Measurements from ENCODE around the gene RBM19. TPM values are rescaled to one million over a fixed set of nuclear protein-coding genes. Genes with fewer than 3 reads are reported as not detected.
"Not testable (repeated sequence)": the region's sequence is repeated elsewhere in the genome, so short reads cannot be mapped to it uniquely, and the experiment has no call there.

The RBM19 gene
- total and polyA plus RNA-seq, 4 donors: 17.9 to 33.6 (median 21.9) TPM

DNA sequence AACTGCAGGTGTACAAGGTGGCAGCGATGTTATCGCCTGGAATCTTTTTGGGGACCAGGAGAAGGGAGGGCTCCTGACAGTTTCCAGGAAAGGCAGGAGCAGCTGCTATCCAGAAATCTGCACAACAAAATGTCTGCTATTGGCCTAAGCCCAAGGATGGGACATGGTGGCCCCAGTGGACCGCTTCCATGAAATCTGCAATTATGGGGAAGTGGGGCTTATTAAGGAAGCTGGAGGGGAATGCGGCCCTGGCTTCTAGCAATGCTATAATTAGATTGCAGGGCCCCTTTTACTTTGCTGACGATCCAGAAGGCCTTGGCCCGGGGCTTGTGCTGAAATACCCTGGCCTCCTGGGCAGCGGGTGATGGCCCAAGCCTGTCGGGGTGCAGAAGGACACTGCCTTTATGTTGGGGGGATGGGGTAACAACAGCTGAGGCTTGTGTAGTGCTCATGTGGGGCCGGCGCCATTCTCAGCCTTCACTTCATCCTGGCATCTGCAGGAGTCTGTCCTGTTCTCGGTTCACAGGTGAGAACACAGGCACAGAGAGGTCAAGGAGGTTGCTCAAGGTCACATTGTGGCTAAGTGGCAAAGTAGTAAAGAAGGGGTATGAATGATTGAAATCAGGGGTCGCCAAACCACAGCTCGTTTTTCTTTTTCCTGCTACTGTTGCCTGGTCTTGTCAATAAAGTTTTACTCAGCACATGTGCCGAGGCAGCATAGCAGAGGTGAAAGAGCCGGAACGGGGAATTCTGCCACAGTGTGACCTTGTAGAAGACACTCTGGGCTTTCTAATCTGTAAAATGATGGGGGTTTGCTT is 153.5 kb downstream of the RBM19 start:
- Histone ChIP-seq H3K4me3 (no peak overlapping the region), H3K4me1 (ENCODE audit: control insufficient read depth in 5 of 5, insufficient read depth in 5 of 5, low read length in 5 of 5) (peaks cover 0 to 4% (median 0%) of the 10 kb centered on the region in 5 donors), H3K27me3 (ENCODE audit: control insufficient read depth in 3 of 3, insufficient read depth in 3 of 3, low read length in 2 of 3) (no peaks in the 10 kb centered on the region), H3K9me3 (ENCODE audit: control insufficient read depth in 4 of 4, insufficient read depth in 3 of 4, low read length in 3 of 4) (peaks cover 0 to 16% (median 0%) of the 10 kb centered on the region in 4 donors), H3K36me3 (ENCODE audit: control insufficient read depth in 4 of 4, insufficient read depth in 4 of 4, low read length in 4 of 4) (peaks cover 0 to 6% (median 0%) of the 10 kb centered on the region in 4 donors), H3K9ac (ENCODE audit: insufficient read depth in 1 of 2, low read length in 2 of 2) (no peak overlapping the region), H3K27ac (ENCODE audit: low read depth in 1 of 2, low read length in 1 of 2) (no peak overlapping the region)
- TF ChIP-seq, protein P1, sequence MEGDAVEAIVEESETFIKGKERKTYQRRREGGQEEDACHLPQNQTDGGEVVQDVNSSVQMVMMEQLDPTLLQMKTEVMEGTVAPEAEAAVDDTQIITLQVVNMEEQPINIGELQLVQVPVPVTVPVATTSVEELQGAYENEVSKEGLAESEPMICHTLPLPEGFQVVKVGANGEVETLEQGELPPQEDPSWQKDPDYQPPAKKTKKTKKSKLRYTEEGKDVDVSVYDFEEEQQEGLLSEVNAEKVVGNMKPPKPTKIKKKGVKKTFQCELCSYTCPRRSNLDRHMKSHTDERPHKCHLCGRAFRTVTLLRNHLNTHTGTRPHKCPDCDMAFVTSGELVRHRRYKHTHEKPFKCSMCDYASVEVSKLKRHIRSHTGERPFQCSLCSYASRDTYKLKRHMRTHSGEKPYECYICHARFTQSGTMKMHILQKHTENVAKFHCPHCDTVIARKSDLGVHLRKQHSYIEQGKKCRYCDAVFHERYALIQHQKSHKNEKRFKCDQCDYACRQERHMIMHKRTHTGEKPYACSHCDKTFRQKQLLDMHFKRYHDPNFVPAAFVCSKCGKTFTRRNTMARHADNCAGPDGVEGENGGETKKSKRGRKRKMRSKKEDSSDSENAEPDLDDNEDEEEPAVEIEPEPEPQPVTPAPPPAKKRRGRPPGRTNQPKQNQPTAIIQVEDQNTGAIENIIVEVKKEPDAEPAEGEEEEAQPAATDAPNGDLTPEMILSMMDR (IDR thresholded peaks at IDR 0.05; ENCODE audit: control extremely low read depth, extremely low read depth): no peak
- 85 to 87% methylated on average over 16 of the region's 16 CpGs for WGBS, 2 donors
- no peak for DNase-seq
- ATAC-seq (ENCODE audit: insufficient read depth, low FRiP score): no peak

DNA sequence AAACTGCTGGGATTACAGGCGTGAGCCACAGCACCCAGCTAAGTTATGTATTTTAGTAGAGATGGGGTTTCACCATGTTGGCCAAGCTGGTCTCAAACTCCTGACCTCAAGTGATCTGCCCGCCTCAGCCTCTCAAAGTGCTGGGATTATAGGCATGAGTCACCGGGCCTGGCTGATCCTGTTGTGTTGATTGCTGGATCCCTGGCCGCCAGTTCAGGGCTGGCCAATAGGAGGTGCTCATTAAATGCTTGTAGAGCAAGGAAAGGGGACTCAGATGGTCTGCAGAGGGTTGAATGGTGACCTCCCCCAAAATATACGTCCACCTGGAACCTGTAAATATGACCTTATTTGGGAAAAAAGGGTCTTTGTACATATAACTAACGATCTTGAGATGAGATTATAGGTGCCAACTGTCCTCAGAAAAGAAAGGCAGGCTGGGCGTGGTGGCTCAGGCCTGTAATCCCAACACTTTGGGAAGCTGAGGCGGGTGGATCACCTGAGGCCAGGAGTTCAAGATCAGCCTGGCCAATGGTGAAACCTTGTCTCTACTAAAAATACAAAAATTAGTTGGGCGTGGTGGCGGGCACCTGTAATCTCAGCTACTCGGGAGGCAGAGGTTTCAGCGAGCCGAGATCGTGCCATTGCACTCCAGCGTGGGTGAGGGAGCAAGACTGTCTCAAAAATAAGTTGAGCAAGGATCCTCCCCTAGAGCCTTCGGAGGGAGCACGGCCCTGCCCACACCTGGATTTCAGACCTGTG is 156.5 kb downstream of the RBM19 start:
- 92 to 94% methylated on average over 17 of the region's 17 CpGs for WGBS, 2 donors
- peaks cover 0 to 19% (median 2%) of the 10 kb centered on the region in 4 donors for H3K9me3 ChIP-seq (ENCODE audit: control insufficient read depth in 4 of 4, insufficient read depth in 3 of 4, low read length in 3 of 4)
- ATAC-seq (ENCODE audit: insufficient read depth, low FRiP score); H3K4me3 ChIP-seq; DNase-seq; H3K36me3 ChIP-seq (ENCODE audit: control insufficient read depth in 4 of 4, insufficient read depth in 4 of 4, low read length in 4 of 4); H3K27me3 ChIP-seq (ENCODE audit: control insufficient read depth in 3 of 3, insufficient read depth in 3 of 3, low read length in 2 of 3); H3K4me1 ChIP-seq (ENCODE audit: control insufficient read depth in 5 of 5, insufficient read depth in 5 of 5, low read length in 5 of 5); H3K27ac ChIP-seq (ENCODE audit: low read depth in 1 of 2, low read length in 1 of 2); H3K9ac ChIP-seq (ENCODE audit: insufficient read depth in 1 of 2, low read length in 2 of 2): not testable (repeated sequence)

DNA sequence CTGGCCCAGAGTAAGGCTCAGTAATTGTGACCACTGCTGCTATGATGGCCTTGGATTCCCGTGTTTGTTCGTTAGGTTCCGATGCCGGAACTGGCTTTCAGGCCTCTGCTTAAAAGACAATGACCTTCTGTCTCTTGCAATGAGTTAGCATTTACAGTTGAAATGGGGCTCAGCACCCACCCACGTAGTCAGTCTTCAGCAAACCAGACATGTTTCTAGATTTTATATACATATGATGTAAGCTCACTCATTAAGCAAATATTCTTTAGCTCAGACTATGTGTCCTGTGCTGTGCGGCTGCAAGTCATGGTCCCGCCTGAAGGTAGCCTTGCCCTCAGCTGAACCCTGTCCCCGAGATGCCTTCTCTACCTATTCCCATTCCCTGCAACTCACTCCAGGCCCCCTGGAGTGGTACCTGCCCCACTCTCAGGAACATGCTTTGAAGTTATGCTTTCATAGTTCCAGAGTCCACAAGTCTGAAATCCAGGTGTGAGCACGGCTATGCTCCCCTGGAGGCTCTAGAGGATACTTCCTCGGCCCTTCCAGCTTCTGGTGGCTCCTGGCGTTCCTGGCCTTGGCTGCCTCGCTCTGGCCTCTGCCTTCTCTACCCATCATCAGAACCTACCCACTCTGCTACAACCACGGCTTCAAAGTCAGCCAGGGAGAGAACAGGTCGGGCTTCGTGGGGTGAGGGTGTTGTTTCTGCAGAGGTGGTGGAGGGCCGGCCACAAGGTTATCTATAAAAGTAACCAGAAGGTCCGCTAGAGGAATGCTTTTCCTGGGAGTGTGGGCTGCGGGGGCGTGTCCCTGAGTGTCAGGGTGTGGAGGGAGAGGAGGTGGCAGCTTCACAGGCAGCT is 157.8 kb downstream of the RBM19 start:
- Histone ChIP-seq H3K9me3 (ENCODE audit: control insufficient read depth in 4 of 4, insufficient read depth in 3 of 4, low read length in 3 of 4) (peaks cover 0 to 19% (median 2%) of the 10 kb centered on the region in 4 donors), H3K4me3 (no peak overlapping the region), H3K27ac (ENCODE audit: low read depth in 1 of 2, low read length in 1 of 2) (no peak overlapping the region), H3K9ac (ENCODE audit: insufficient read depth in 1 of 2, low read length in 2 of 2) (no peak overlapping the region), H3K27me3 (ENCODE audit: control insufficient read depth in 3 of 3, insufficient read depth in 3 of 3, low read length in 2 of 3) (no peaks in the 10 kb centered on the region), H3K36me3 (ENCODE audit: control insufficient read depth in 4 of 4, insufficient read depth in 4 of 4, low read length in 4 of 4) (peaks cover 0 to 2% (median 0%) of the 10 kb centered on the region in 4 donors), H3K4me1 (ENCODE audit: control insufficient read depth in 5 of 5, insufficient read depth in 5 of 5, low read length in 5 of 5) (peaks cover 0 to 4% (median 0%) of the 10 kb centered on the region in 5 donors)
- TF ChIP-seq, protein P1 (IDR thresholded peaks at IDR 0.05; ENCODE audit: control extremely low read depth, extremely low read depth): no peak
- 81 to 86% methylated on average over 19 of the region's 19 CpGs for WGBS, 2 donors
- ATAC-seq (ENCODE audit: insufficient read depth, low FRiP score): no peak
- DNase-seq: no peak

Measured in lung (tissue), 12 donors.